Activated T-helper 1 cell treated with anti-CD3 and anti-CD28 coated beads, Interleukin-2, amount 50 U/mL, for 16 hours (primary cell): ENCODE measurements around the gene TPPP2.
"Not testable (repeated sequence)": the region's sequence is repeated elsewhere in the genome, so short reads cannot be mapped to it uniquely, and the experiment has no call there.

ENCODE experiments used
- DNase-seq, 2 donors: peaks; one replicate each; pipeline ENCODE4 v3.0.0-alpha.2; 2020; ENCODE audit warnings: low read depth in 1 of 2, low spot score in 1 of 2

TPPP2 gene

GRCh38 chr14:21037156-21037555, 7.1 kb downstream of the TPPP2 start:
- DNase-seq = no peak

- DNase-seq = no peak
Measured at GRCh38 chr14:21038441-21039422, 8.7 kb downstream of the TPPP2 start.

GRCh38 chr14:21039585-21040369, 9.8 kb downstream of the TPPP2 start:
- no peak for DNase-seq

- no peak for DNase-seq
Measured at GRCh38 chr14:21040370-21040925, 10.4 kb downstream of the TPPP2 start.

GRCh38 chr14:21040941-21041340, 10.9 kb downstream of the TPPP2 start:
- DNase-seq = not testable (repeated sequence)

GRCh38 chr14:21041676-21042433, 11.8 kb downstream of the TPPP2 start, which contains the start of gene RNASE7:
Gene RNASE7, plus strand, starts transcription at chr14:21042362. Its CDS starts 631 bp downstream, at chr14:21042993.
- no peak for DNase-seq

GRCh38 chr14:21042918-21043317, 12.9 kb downstream of the TPPP2 start:
- DNase-seq = no peak

- DNase-seq = no peak
Measured at GRCh38 chr14:21043387-21043973, 13.5 kb downstream of the TPPP2 start.

- no peak for DNase-seq
Measured at GRCh38 chr14:21043974-21044618, 14.1 kb downstream of the TPPP2 start.

- DNase-seq = no peak
Measured at GRCh38 chr14:21047378-21047781, 17.4 kb downstream of the TPPP2 start.

GRCh38 chr14:21048638-21049037, 18.6 kb downstream of the TPPP2 start:
- no peak for DNase-seq

GRCh38 chr14:21049271-21049673, 19.3 kb downstream of the TPPP2 start:
- no peak for DNase-seq

GRCh38 chr14:21050597-21050996, 20.6 kb downstream of the TPPP2 start:
- DNase-seq = no peak

GRCh38 chr14:21053184-21054122, 23.4 kb downstream of the TPPP2 start:
- no peak for DNase-seq

- no peak for DNase-seq
Measured at GRCh38 chr14:21054123-21054767, 24.2 kb downstream of the TPPP2 start.

- DNase-seq = no peak
Measured at GRCh38 chr14:21054768-21055145, 24.7 kb downstream of the TPPP2 start.

- no peak for DNase-seq
Measured at GRCh38 chr14:21055432-21056117, 25.6 kb downstream of the TPPP2 start.
